PFSK-1 (cell line): Measurements from ENCODE around the gene ZFYVE21.

ENCODE experiments used
- FOXP2 ChIP-seq: optimal IDR thresholded peaks from 2 replicates; pipeline ENCODE3; 2011; ENCODE audit warnings: borderline replicate concordance, control low read depth, inconsistent platforms; ENCODE audit not compliant: insufficient read depth; ENCODE audit errors: extremely low read length, extremely low read depth
- POLR2AphosphoS5 ChIP-seq: IDR thresholded peaks from 2 replicates; pipeline ENCODE4 v1.6.1; 2012; ENCODE audit warnings: low read depth, mild to moderate bottlenecking, control low read depth, low read length, moderate library complexity
- SIN3A ChIP-seq: IDR thresholded peaks from 2 replicates; pipeline ENCODE4 v1.6.1; 2012; ENCODE audit warnings: mild to moderate bottlenecking, low read length, moderate library complexity, borderline replicate concordance; ENCODE audit not compliant: insufficient read depth
- TAF1 ChIP-seq: IDR thresholded peaks from 2 replicates; pipeline ENCODE4 v1.6.1; 2012; ENCODE audit warnings: low read length, control low read depth, borderline replicate concordance; ENCODE audit not compliant: insufficient read depth
- TF ChIP-seq, protein P1 (sequence below), 2 experiments: IDR thresholded peaks; 2 replicates each; pipeline versions ENCODE4 v1.6.1 to v1.8.0; 2011 to 2012; ENCODE audit warnings: low read depth in 2 of 2, low read length in 2 of 2, control low read depth in 1 of 2, inconsistent platforms in 1 of 2, mild to moderate bottlenecking in 1 of 2, moderate library complexity in 1 of 2; ENCODE audit not compliant: insufficient read depth in 1 of 2

Gene ZFYVE21

DNA sequence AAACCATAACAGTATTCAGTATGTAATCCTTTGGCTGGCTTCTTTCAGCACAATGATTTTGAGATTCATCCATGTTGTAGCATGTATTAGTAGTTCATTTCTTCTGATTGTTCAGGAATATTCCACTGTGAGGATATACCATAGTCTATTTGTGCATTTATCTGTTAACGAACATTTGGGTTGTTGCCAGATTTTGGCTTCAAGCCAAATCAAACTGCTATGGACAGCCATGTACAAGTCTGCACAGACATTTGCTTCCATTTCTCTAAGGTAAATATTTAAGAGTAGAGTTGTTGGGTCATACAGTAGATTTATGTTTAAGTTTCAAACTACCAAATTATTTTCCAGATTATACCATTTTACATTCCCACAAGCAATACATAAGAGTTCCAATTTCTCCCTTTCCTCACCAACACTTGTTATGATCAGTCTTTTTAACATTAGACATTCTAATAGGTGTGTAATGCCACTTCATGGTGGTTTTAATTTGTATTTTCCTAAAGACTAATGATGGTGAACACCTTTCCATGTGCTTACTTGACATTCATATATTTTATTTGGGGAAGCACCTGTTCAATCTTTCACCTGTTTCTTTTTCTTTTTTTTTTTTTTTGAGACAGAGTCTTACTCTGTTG, 56.6 kb downstream of the ZFYVE21 start:
- TF ChIP-seq, protein P1, sequence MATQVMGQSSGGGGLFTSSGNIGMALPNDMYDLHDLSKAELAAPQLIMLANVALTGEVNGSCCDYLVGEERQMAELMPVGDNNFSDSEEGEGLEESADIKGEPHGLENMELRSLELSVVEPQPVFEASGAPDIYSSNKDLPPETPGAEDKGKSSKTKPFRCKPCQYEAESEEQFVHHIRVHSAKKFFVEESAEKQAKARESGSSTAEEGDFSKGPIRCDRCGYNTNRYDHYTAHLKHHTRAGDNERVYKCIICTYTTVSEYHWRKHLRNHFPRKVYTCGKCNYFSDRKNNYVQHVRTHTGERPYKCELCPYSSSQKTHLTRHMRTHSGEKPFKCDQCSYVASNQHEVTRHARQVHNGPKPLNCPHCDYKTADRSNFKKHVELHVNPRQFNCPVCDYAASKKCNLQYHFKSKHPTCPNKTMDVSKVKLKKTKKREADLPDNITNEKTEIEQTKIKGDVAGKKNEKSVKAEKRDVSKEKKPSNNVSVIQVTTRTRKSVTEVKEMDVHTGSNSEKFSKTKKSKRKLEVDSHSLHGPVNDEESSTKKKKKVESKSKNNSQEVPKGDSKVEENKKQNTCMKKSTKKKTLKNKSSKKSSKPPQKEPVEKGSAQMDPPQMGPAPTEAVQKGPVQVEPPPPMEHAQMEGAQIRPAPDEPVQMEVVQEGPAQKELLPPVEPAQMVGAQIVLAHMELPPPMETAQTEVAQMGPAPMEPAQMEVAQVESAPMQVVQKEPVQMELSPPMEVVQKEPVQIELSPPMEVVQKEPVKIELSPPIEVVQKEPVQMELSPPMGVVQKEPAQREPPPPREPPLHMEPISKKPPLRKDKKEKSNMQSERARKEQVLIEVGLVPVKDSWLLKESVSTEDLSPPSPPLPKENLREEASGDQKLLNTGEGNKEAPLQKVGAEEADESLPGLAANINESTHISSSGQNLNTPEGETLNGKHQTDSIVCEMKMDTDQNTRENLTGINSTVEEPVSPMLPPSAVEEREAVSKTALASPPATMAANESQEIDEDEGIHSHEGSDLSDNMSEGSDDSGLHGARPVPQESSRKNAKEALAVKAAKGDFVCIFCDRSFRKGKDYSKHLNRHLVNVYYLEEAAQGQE (IDR thresholded peaks at IDR 0.05; ENCODE audit: insufficient read depth in 1 of 2, low read depth in 2 of 2, low read length in 2 of 2), result no peak

DNA sequence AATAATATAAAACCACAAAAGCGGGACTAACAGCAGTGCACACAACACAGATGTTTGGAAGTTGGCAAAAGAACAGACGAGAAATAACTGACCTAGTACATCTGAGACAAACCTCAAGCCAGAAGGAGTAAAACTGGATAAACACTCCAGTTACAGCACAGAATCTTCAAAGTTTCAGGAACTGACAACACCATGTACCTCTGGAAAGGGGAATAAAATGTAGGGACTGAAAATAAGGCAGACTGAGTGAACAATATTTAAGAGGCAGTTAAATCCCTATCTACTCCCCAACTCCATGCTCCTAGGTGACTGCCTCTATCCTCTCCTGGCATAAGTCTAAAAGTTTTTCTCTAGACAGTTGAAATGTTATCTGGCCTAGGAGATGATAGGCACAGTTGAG, 57.9 kb downstream of the ZFYVE21 start:
- TF ChIP-seq TAF1 (no peak), SIN3A (no peak), POLR2AphosphoS5 (no peak), FOXP2 (no peak)

DNA sequence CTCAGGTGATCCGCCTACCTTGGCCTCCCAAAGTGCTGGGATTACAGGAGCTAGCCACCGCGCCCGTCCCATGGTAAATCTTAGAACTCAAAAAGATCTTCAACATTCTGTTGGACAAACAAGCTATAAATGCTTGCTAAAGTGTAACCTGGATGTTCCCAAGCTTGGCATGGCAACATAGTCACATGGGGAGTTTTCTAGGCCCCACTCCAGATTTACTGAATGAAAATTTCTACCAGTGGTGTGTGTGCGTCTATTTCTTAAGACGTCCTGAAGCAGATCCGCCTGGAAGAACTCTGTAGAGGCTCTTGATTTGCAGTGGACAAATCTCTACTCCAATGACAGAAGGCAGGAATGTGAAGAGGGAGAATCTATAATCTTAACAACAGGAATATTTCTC, 59.9 kb downstream of the ZFYVE21 start:
- TF ChIP-seq FOXP2, result no peak
- no peak for TF ChIP-seq TAF1
- no peak for TF ChIP-seq SIN3A
- TF ChIP-seq POLR2AphosphoS5, result no peak
- TF ChIP-seq, protein P1 (IDR thresholded peaks at IDR 0.05; ENCODE audit: insufficient read depth in 1 of 2, low read depth in 2 of 2, low read length in 2 of 2), result no peak

DNA sequence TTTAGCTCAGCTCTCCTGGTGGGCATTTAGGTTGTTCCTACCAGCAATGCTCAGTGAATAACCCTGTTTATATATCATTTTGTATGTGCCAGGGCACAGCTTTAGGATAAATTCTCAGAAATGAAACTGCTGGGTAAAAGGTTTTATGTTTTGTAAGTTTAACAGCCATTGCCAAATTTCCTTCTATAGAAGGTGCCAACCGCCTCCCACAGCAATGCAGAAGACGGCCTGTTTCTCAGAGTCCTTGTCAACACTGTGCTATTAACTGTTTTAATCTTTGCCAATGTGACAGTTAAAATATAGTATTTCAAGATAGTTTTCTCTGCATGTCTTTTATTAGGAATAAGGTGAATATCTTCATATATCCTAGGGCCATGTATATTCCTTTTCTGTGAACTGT, 66.8 kb downstream of the ZFYVE21 start:
- TF ChIP-seq SIN3A (no peak), POLR2AphosphoS5 (no peak), FOXP2 (no peak), TAF1 (no peak)
- TF ChIP-seq, protein P1 (IDR thresholded peaks at IDR 0.05; ENCODE audit: insufficient read depth in 1 of 2, low read depth in 2 of 2, low read length in 2 of 2), result no peak
